Kidney (tissue), 14 donors: ENCODE data around the gene RAC2. TPM values are rescaled to one million over a fixed set of nuclear protein-coding genes. Genes with fewer than 3 reads are reported as not detected.
A peak's percentile ranks its signal among the peaks of the same experiment; 100 is the strongest.

Experiments used
- DNase-seq, 5 donors: peaks; one replicate each; pipeline ENCODE4 v3.0.0-alpha.2; 2013 to 2020
- FAIRE-seq: peaks from 2 replicates; lab custom pipeline; 2012; peaks lifted over from hg19 to GRCh38; lab: Jason Lieb, UNC
- H3K27ac ChIP-seq, 2 donors: one replicate each; pipeline ENCODE4 v1.7.0; 2013; ENCODE audit warnings: low read depth in 2 of 2, low read length in 2 of 2, inconsistent platforms in 1 of 2
- H3K27me3 ChIP-seq: one replicate; pipeline ENCODE4 v1.7.1; 2013; ENCODE audit warnings: low read length, inconsistent platforms; ENCODE audit not compliant: control insufficient read depth, insufficient read depth
- H3K36me3 ChIP-seq, 3 donors: one replicate each; pipeline versions ENCODE4 v1.7.0 to v1.7.1; 2013; ENCODE audit warnings: low read length in 3 of 3, control low read depth in 1 of 3, inconsistent platforms in 1 of 3; ENCODE audit not compliant: insufficient read depth in 3 of 3, control insufficient read depth in 2 of 3
- H3K4me1 ChIP-seq, 3 donors: one replicate each; pipeline versions ENCODE4 v1.7.0 to v1.7.1; 2013; ENCODE audit warnings: low read length in 3 of 3, inconsistent platforms in 1 of 3, low read depth in 1 of 3; ENCODE audit not compliant: control insufficient read depth in 2 of 3, insufficient read depth in 2 of 3
- H3K4me3 ChIP-seq, 3 donors: one replicate each; pipeline versions ENCODE4 v1.7.0 to v1.8.1; 2013; ENCODE audit warnings: low read length in 3 of 3, control low read depth in 1 of 3, inconsistent platforms in 1 of 3
- H3K9ac ChIP-seq, 3 donors: one replicate each; pipeline versions ENCODE4 v1.7.0 to v1.7.1; 2013; ENCODE audit warnings: low read length in 3 of 3, control low read depth in 1 of 3, inconsistent platforms in 1 of 3
- H3K9me3 ChIP-seq, 3 donors: one replicate each; pipeline versions ENCODE4 v1.7.0 to v1.7.1; 2013; ENCODE audit warnings: low read length in 3 of 3, control low read depth in 1 of 3, inconsistent platforms in 1 of 3; ENCODE audit not compliant: control insufficient read depth in 2 of 3, insufficient read depth in 1 of 3
- intact Hi-C: fragments of 100-400 bp; cut with DNase I; formaldehyde crosslinking; loops from one replicate; pipeline ENCODE4 v1.11.1; 2022
- polyA plus RNA-seq: library from polyadenylated mRNA; stranded (reverse); fragments of 350-450 nt; fragmentation: Illumina TruSeq; extraction: RNeasy Lipid Tissue Mini Kit (QIAGEN cat#74804); gene quantifications from one replicate; pipeline ENCODE4 v1.2.3, GENCODE V29; 2014; ENCODE audit warnings: low read depth, low replicate concordance; ENCODE audit not compliant: insufficient read depth
- total RNA-seq: library from RNA; stranded (reverse); fragmentation: NEBNext Ultra II Directional; extraction: Animal tissue kit (Norgen Biotek cat#: 25700); gene quantifications from one replicate; pipeline ENCODE4 v1.2.1, GENCODE V29; 2021
- TF ChIP-seq, protein P1 (sequence below): IDR thresholded peaks from 3 replicates; pipeline ENCODE4 v1.5.1; 2012; ENCODE audit warnings: mild to moderate bottlenecking, moderate library complexity, borderline replicate concordance; ENCODE audit not compliant: insufficient read depth; ENCODE audit errors: extremely low read depth
- donor health status: control.
- donor health status: control.
- donor health status: control.
- donor health status: control.
- donor health status: control.
- donor health status: DM: yes; HTN: yes; CAD: no.
- donor health status: Normal renal cell carcinoma (clear cell type).

Gene RAC2
- total and polyA plus RNA-seq, 2 donors from 2014 or later: 4.5 to 38.6 TPM

- no peak for FAIRE-seq
- no peaks in the 10 kb centered on the region for H3K9me3 ChIP-seq
- no peak overlapping the region for H3K9ac ChIP-seq
- no peaks in the 10 kb centered on the region for H3K36me3 ChIP-seq
- intact Hi-C loops: no loop called here
- TF ChIP-seq, protein P1, sequence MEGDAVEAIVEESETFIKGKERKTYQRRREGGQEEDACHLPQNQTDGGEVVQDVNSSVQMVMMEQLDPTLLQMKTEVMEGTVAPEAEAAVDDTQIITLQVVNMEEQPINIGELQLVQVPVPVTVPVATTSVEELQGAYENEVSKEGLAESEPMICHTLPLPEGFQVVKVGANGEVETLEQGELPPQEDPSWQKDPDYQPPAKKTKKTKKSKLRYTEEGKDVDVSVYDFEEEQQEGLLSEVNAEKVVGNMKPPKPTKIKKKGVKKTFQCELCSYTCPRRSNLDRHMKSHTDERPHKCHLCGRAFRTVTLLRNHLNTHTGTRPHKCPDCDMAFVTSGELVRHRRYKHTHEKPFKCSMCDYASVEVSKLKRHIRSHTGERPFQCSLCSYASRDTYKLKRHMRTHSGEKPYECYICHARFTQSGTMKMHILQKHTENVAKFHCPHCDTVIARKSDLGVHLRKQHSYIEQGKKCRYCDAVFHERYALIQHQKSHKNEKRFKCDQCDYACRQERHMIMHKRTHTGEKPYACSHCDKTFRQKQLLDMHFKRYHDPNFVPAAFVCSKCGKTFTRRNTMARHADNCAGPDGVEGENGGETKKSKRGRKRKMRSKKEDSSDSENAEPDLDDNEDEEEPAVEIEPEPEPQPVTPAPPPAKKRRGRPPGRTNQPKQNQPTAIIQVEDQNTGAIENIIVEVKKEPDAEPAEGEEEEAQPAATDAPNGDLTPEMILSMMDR: no peak
- no peak overlapping the region for H3K27ac ChIP-seq
- peak in 2 of 5 donors; percentile 29 to 31 for DNase-seq
- H3K4me3 ChIP-seq: no peak overlapping the region
- no peaks in the 10 kb centered on the region for H3K4me1 ChIP-seq
- H3K27me3 ChIP-seq: no peaks in the 10 kb centered on the region
Observed at GRCh38 chr22:37279331-37280181, 35.5 kb upstream of the RAC2 start.

- H3K36me3 ChIP-seq: no peaks in the 10 kb centered on the region
- intact Hi-C loops: no loop called here
- DNase-seq (no peak), FAIRE-seq (no peak)
- no peak overlapping the region for H3K9ac ChIP-seq
- no peak overlapping the region for H3K27ac ChIP-seq
- H3K4me3 ChIP-seq: no peak overlapping the region
- H3K27me3 ChIP-seq: no peaks in the 10 kb centered on the region
- H3K4me1 ChIP-seq: no peaks in the 10 kb centered on the region
- H3K9me3 ChIP-seq: no peaks in the 10 kb centered on the region
- TF ChIP-seq, protein P1: no peak
Observed at GRCh38 chr22:37278261-37278660, 34.2 kb upstream of the RAC2 start.

- DNase-seq (no peak), FAIRE-seq (no peak)
- no peaks in the 10 kb centered on the region for H3K27me3 ChIP-seq
- no peaks in the 10 kb centered on the region for H3K36me3 ChIP-seq
- intact Hi-C loops: no loop called here
- TF ChIP-seq, protein P1: no peak
- no peak overlapping the region for H3K9ac ChIP-seq
- no peak overlapping the region for H3K27ac ChIP-seq
- no peaks in the 10 kb centered on the region for H3K9me3 ChIP-seq
- H3K4me3 ChIP-seq: no peak overlapping the region
- no peaks in the 10 kb centered on the region for H3K4me1 ChIP-seq
Observed at GRCh38 chr22:37277384-37277783, 33.3 kb upstream of the RAC2 start.
